Endothelial cell (in vitro differentiated cells): Measurements from ENCODE around the gene SLC6A5. TPM values are rescaled to one million over a fixed set of nuclear protein-coding genes. Genes with fewer than 3 reads are reported as not detected.

Experiments used
- DNase-seq: peaks from one replicate; pipeline ENCODE4 v3.0.0; 2021; ENCODE audit warnings: low spot score
- H3K27ac Mint-ChIP-seq: one replicate; pipeline ENCODE4 v1.8.0; 2021; ENCODE audit warnings: mixed read lengths, inconsistent platforms; ENCODE audit not compliant: unreplicated experiment
- H3K27me3 Mint-ChIP-seq: one replicate; pipeline ENCODE4 v1.8.0; 2021; ENCODE audit warnings: mild to moderate bottlenecking, moderate library complexity, mixed read lengths, inconsistent platforms; ENCODE audit not compliant: unreplicated experiment
- H3K36me3 Mint-ChIP-seq: one replicate; pipeline ENCODE4 v1.8.0; 2021; ENCODE audit warnings: mild to moderate bottlenecking, low read depth, mixed read lengths, inconsistent platforms; ENCODE audit not compliant: unreplicated experiment
- H3K4me1 Mint-ChIP-seq: one replicate; pipeline ENCODE4 v1.8.0; 2021; ENCODE audit warnings: mild to moderate bottlenecking, mixed read lengths, inconsistent platforms; ENCODE audit not compliant: unreplicated experiment
- H3K4me3 Mint-ChIP-seq: one replicate; pipeline ENCODE4 v1.8.0; 2021; ENCODE audit warnings: mild to moderate bottlenecking, mixed read lengths, inconsistent platforms; ENCODE audit not compliant: unreplicated experiment
- H3K9me3 Mint-ChIP-seq: one replicate; pipeline ENCODE4 v1.8.0; 2021; ENCODE audit warnings: mixed read lengths, inconsistent platforms; ENCODE audit not compliant: unreplicated experiment
- total RNA-seq: library from RNA; stranded (reverse); fragmentation: NEBNext Ultra II Directional; extraction: Animal tissue kit (Norgen Biotek cat#: 25700); gene quantifications from one replicate; pipeline ENCODE4 v1.2.1, GENCODE V29; 2021; ENCODE audit not compliant: unreplicated experiment
- TF ChIP-seq, protein P1 (sequence below): fragments of 200-600 bp; sonication (generic); IDR thresholded peaks from one replicate; pipeline ENCODE4 v1.5.0; 2021; ENCODE audit warnings: antibody characterized with exemption; ENCODE audit not compliant: unreplicated experiment

SLC6A5 gene
- total RNA-seq, 1 donor from 2014 or later = not detected

DNA sequence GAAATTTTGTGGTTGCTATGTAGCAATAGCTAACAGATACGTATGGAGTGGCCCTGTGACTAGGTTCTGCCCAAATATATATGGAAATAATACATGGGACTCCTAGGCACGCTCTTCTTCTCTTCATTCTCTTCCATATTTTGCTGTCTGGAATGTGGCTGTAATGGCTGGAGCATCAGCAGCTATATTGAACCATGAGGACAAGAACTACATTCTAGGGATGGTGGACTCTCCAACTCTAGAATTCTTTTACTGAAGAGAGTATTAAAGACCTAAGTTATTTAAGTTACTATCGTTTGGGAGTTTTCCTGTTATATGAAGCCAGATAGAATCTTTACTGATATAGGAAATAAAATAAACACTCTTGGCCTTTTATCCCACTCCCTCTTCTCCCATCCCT is 62.4 kb downstream of the SLC6A5 start:
- TF ChIP-seq, protein P1, sequence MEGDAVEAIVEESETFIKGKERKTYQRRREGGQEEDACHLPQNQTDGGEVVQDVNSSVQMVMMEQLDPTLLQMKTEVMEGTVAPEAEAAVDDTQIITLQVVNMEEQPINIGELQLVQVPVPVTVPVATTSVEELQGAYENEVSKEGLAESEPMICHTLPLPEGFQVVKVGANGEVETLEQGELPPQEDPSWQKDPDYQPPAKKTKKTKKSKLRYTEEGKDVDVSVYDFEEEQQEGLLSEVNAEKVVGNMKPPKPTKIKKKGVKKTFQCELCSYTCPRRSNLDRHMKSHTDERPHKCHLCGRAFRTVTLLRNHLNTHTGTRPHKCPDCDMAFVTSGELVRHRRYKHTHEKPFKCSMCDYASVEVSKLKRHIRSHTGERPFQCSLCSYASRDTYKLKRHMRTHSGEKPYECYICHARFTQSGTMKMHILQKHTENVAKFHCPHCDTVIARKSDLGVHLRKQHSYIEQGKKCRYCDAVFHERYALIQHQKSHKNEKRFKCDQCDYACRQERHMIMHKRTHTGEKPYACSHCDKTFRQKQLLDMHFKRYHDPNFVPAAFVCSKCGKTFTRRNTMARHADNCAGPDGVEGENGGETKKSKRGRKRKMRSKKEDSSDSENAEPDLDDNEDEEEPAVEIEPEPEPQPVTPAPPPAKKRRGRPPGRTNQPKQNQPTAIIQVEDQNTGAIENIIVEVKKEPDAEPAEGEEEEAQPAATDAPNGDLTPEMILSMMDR = no peak
- Mint-ChIP-seq H3K4me1 (peaks cover 3% of the 10 kb centered on the region), H3K27ac (no peak overlapping the region), H3K9me3 (no peaks in the 10 kb centered on the region), H3K27me3 (peaks cover 6% of the 10 kb centered on the region), H3K4me3 (no peak overlapping the region), H3K36me3 (no peaks in the 10 kb centered on the region)
- DNase-seq = no peak

DNA sequence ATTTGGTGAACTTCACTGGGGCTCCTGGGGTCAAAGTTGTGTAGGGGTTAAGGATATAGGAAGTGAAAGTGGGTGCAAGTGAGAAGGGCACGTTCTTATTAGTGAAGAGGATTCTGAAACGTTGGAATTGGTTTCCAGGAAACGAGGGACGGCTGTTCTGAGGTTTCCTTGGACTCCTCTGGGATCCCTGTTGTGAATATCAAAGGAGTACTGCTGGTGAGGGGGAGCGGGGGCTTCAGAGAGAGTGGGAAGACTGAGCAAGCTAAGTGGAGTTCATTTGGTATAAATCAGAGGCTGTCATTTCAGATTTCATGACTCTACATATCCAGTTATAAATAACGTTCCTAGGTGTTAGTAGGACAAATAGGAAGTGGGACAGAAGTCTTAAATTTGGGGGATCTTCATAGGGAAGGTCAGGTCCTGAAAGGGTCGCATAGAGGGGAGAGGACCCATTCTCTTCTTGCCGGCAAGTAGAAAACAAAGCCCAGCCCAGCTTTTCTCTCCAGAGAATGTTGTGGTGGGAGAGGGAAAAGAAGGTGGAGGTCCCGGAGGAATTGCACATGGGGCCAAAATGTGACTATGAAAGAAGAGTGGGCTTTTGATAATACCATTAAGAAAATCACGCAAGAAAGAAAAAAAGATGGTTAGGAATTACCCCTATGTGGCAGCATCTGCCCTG is 68.9 kb downstream of the SLC6A5 start:
- Mint-ChIP-seq H3K4me1 (peaks cover 16% of the 10 kb centered on the region), H3K36me3 (peaks cover 4% of the 10 kb centered on the region), H3K27me3 (peaks cover 20% of the 10 kb centered on the region), H3K9me3 (no peaks in the 10 kb centered on the region), H3K4me3 (peak overlapping the region; percentile 57), H3K27ac (no peak overlapping the region)
- DNase-seq = no peak
- TF ChIP-seq, protein P1 = no peak

DNA sequence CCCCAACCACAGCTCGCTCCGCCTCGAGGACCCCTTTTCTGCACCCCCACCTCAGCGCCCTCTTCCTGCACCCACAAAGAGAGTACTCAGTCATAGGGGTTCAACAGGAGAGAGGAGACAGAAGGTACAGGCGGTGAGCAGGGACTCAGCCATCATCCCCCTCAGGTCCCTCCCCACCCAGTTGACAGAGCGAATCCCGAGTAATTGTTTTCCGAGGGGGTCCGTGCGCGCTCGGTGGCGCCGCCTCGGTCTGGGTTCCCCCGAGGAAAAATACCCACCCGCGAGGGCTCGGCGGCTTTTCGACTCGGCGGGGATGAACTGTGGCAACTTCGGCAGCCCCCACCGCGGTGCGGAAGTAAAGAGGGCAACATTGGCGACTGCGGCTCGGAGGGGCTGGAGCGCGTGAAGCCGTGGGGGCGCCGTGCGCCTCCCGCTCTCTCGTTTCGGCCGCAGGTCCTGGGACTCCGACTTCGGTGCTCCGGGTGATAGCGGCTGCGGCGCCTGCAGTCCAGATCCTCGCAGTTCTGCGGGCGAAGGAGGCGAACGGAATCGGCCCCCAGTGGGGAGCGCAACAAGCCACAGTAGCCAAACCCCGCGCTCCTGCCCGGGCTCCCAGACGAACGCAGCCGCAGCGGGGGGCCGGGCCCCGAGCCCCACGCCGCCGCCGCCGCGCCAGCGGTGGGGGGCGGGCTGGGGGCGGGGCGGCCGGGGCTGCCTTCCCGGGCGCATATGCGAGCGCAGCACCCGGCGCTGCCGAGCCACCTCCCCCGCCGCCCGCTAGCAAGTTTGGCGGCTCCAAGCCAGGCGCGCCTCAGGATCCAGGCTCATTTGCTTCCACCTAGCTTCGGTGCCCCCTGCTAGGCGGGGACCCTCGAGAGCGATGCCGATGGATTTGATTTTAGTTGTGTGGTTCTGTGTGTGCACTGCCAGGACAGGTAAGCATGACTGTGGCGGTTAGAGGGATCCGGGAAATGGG is 69.7 kb downstream of the SLC6A5 start, which contains the start of gene NELL1:
TSS of gene NELL1 (plus strand) at position 743 of the 976 bp plus-strand sequence.
- Mint-ChIP-seq H3K9me3 (no peaks in the 10 kb centered on the region), H3K4me3 (peak within 1 kb of the TSS; percentile 87), H3K27me3 (peaks cover 20% of the 10 kb centered on the region), H3K4me1 (peaks cover 16% of the 10 kb centered on the region), H3K36me3 (peaks cover 4% of the 10 kb centered on the region), H3K27ac (no peak within 1 kb of the TSS)
- peak; percentile 26 for DNase-seq
- TF ChIP-seq, protein P1 = no peak

DNA sequence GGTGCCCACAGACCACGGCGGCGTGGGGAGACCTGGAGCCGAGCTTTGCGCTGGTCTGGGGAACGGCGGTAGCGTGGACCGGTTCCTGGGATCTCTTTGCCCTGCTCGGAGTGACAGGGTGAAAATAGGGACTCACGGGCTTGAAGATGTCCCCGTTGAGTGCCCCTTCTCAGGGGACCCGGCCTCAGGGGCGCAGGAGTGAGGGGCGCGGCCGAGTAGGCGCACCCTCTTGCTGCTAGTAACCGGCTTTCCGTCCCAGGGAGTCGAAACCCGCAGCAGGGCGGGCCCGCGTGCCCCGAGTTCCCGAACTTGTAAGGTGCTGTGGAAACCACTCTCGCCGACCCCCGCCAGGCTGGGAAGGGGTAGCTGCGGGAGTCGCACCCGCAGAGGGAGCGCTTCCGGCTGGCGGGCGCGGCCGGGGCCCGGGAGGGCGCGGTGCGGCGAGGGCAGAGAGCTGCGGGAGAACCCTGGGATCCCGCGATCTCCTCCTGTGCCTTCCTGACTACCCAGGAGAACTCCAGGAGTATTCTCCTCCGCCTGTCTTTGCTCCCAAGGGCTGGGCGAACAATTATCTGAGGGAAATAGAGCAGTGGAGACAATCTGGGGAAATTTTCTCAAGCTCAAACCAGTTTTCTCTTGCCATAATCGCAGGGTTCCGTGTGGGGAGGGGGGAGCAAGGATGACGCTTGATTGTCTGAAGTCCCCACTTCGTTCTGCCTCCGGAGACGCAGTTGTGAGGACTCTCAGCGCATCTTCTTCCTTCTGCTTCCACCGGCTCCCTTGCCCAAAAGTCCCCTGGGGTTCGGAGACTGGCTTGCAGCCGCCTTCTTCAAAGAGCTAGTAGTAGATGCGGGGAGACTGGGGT is 70.6 kb downstream of the SLC6A5 start:
- H3K27ac Mint-ChIP-seq = no peak overlapping the region
- H3K27me3 Mint-ChIP-seq = peaks cover 20% of the 10 kb centered on the region
- peak; percentile 11 for DNase-seq
- TF ChIP-seq, protein P1 = no peak
- peaks cover 4% of the 10 kb centered on the region for H3K36me3 Mint-ChIP-seq
- no peaks in the 10 kb centered on the region for H3K9me3 Mint-ChIP-seq
- peak overlapping the region; percentile 87 for H3K4me3 Mint-ChIP-seq
- peaks cover 16% of the 10 kb centered on the region for H3K4me1 Mint-ChIP-seq
